Measurements from ENCODE around the gene ZNF777. TPM values are rescaled to one million over a fixed set of nuclear protein-coding genes. Genes with fewer than 3 reads are reported as not detected.

The ZNF777 gene
- polyA plus RNA-seq, 1 donor from 2014 or later, result 6.1 TPM

- H3K27ac ChIP-seq (ENCODE audit: low read length), result no peak overlapping the region
- no peak overlapping the region for H3K4me2 ChIP-seq (ENCODE audit: low read length)
- H3K27me3 ChIP-seq (ENCODE audit: insufficient read depth, low read depth, low read length), result no peaks in the 10 kb centered on the region
- H2AFZ ChIP-seq (ENCODE audit: low read depth, low read length), result no peak overlapping the region
- H3K9ac ChIP-seq (ENCODE audit: low read length), result no peak overlapping the region
- H3K79me2 ChIP-seq (replicated peaks; ENCODE audit: insufficient read depth, low read length), result no peaks in the 10 kb centered on the region
- H3K36me3 ChIP-seq (ENCODE audit: insufficient read depth, low read length), result peaks cover 9% of the 10 kb centered on the region
- TF ChIP-seq SMC3 (conservative IDR thresholded peaks at IDR 0.05; ENCODE audit: poor library complexity), result no peak
- TF ChIP-seq EZH2 (IDR thresholded peaks at IDR 0.05; ENCODE audit: borderline replicate concordance, insufficient read depth, low read length, poor library complexity, severe bottlenecking), result no peak
- TF ChIP-seq REST (IDR thresholded peaks at IDR 0.05; ENCODE audit: borderline replicate concordance), result no peak
- TF ChIP-seq TAF1 (IDR thresholded peaks at IDR 0.05; ENCODE audit: low read depth), result no peak
- no peak for TF ChIP-seq CTCF (IDR thresholded peaks at IDR 0.05; ENCODE audit: poor library complexity, severe bottlenecking)
- TF ChIP-seq POLR2AphosphoS5 (IDR thresholded peaks at IDR 0.05), result no peak
- no peak for TF ChIP-seq RAD21 (conservative IDR thresholded peaks at IDR 0.05)
- no peak for TF ChIP-seq EP300 (conservative IDR thresholded peaks at IDR 0.05; ENCODE audit: poor library complexity, severe bottlenecking)
- H3K4me3 ChIP-seq (ENCODE audit: low read length), result no peak overlapping the region
- no peaks in the 10 kb centered on the region for H4K20me1 ChIP-seq (ENCODE audit: insufficient read depth)
- H3K9me3 ChIP-seq (ENCODE audit: low read length), result no peaks in the 10 kb centered on the region
- H3F3A ChIP-seq (ENCODE audit: insufficient read depth, low read length, poor library complexity, severe bottlenecking), result no peaks in the 10 kb centered on the region
- no peaks in the 10 kb centered on the region for H3K9me2 ChIP-seq (ENCODE audit: insufficient read depth, low read length)
Measured at GRCh38 chr7:149431486-149432120, 29.3 kb downstream of the ZNF777 start.

GRCh38 chr7:149430192-149430591 is 30.7 kb downstream of the ZNF777 start:
- no peaks in the 10 kb centered on the region for H4K20me1 ChIP-seq (ENCODE audit: insufficient read depth)
- H3K27ac ChIP-seq (ENCODE audit: low read length), result no peak overlapping the region
- no peak for TF ChIP-seq EZH2 (IDR thresholded peaks at IDR 0.05; ENCODE audit: borderline replicate concordance, insufficient read depth, low read length, poor library complexity, severe bottlenecking)
- TF ChIP-seq RAD21 (conservative IDR thresholded peaks at IDR 0.05), result no peak
- TF ChIP-seq REST (IDR thresholded peaks at IDR 0.05; ENCODE audit: borderline replicate concordance), result no peak
- TF ChIP-seq EP300 (conservative IDR thresholded peaks at IDR 0.05; ENCODE audit: poor library complexity, severe bottlenecking), result no peak
- TF ChIP-seq POLR2AphosphoS5 (IDR thresholded peaks at IDR 0.05), result no peak
- no peak for TF ChIP-seq CTCF (IDR thresholded peaks at IDR 0.05; ENCODE audit: poor library complexity, severe bottlenecking)
- no peak for TF ChIP-seq SMC3 (conservative IDR thresholded peaks at IDR 0.05; ENCODE audit: poor library complexity)
- no peak for TF ChIP-seq TAF1 (IDR thresholded peaks at IDR 0.05; ENCODE audit: low read depth)
- TF ChIP-seq MXI1 (conservative IDR thresholded peaks at IDR 0.05; ENCODE audit: poor library complexity, severe bottlenecking), result no peak
- no peaks in the 10 kb centered on the region for H3F3A ChIP-seq (ENCODE audit: insufficient read depth, low read length, poor library complexity, severe bottlenecking)
- no peaks in the 10 kb centered on the region for H3K79me2 ChIP-seq (replicated peaks; ENCODE audit: insufficient read depth, low read length)
- no peak overlapping the region for H3K9ac ChIP-seq (ENCODE audit: low read length)
- H3K36me3 ChIP-seq (ENCODE audit: insufficient read depth, low read length), result peaks cover 9% of the 10 kb centered on the region
- H3K9me3 ChIP-seq (ENCODE audit: low read length), result no peaks in the 10 kb centered on the region
- H3K4me3 ChIP-seq (ENCODE audit: low read length), result no peak overlapping the region
- no peak overlapping the region for H2AFZ ChIP-seq (ENCODE audit: low read depth, low read length)
- no peaks in the 10 kb centered on the region for H3K27me3 ChIP-seq (ENCODE audit: insufficient read depth, low read depth, low read length)
- no peaks in the 10 kb centered on the region for H3K9me2 ChIP-seq (ENCODE audit: insufficient read depth, low read length)
- no peak overlapping the region for H3K4me2 ChIP-seq (ENCODE audit: low read length)
